Ishikawa (cell line): ENCODE data around the gene PPP3CB.

Experiments
- CEBPB ChIP-seq: IDR thresholded peaks from 2 replicates; pipeline ENCODE4 v1.6.1; 2012
- CREB1 ChIP-seq: IDR thresholded peaks from 2 replicates; pipeline ENCODE4 v1.6.1; 2012; ENCODE audit warnings: low read depth
- EGR1 ChIP-seq: IDR thresholded peaks from 2 replicates; pipeline ENCODE4 v1.6.1; 2012
- EP300 ChIP-seq: IDR thresholded peaks from 2 replicates; pipeline ENCODE4 v1.6.1; 2012; ENCODE audit warnings: borderline replicate concordance
- FOXM1 ChIP-seq: IDR thresholded peaks from 2 replicates; pipeline ENCODE4 v1.6.1; 2012; ENCODE audit warnings: low read depth, borderline replicate concordance
- NFIC ChIP-seq: IDR thresholded peaks from 2 replicates; pipeline ENCODE4 v1.6.1; 2012
- RAD21 ChIP-seq: IDR thresholded peaks from 2 replicates; pipeline ENCODE4 v1.6.1; 2012; ENCODE audit warnings: low read depth
- REST ChIP-seq: IDR thresholded peaks from 2 replicates; pipeline ENCODE4 v1.6.1; 2012; ENCODE audit warnings: low read depth, mild to moderate bottlenecking
- TAF1 ChIP-seq: IDR thresholded peaks from 2 replicates; pipeline ENCODE4 v1.6.1; 2012; ENCODE audit warnings: low read depth, mild to moderate bottlenecking
- TCF12 ChIP-seq: IDR thresholded peaks from 2 replicates; pipeline ENCODE4 v1.6.1; 2012; ENCODE audit warnings: low read depth
- TEAD4 ChIP-seq: IDR thresholded peaks from 2 replicates; pipeline ENCODE4 v1.6.1; 2012
- USF1 ChIP-seq: IDR thresholded peaks from 2 replicates; pipeline ENCODE4 v1.6.1; 2012
- YY1 ChIP-seq: IDR thresholded peaks from 2 replicates; pipeline ENCODE4 v1.6.1; 2012; ENCODE audit warnings: low read depth
- ZBTB7A ChIP-seq: IDR thresholded peaks from 2 replicates; pipeline ENCODE4 v1.6.1; 2012; ENCODE audit warnings: low read depth
- TF ChIP-seq, protein P1 (sequence below): IDR thresholded peaks from 2 replicates; pipeline ENCODE4 v1.6.1; 2012

The PPP3CB gene

DNA sequence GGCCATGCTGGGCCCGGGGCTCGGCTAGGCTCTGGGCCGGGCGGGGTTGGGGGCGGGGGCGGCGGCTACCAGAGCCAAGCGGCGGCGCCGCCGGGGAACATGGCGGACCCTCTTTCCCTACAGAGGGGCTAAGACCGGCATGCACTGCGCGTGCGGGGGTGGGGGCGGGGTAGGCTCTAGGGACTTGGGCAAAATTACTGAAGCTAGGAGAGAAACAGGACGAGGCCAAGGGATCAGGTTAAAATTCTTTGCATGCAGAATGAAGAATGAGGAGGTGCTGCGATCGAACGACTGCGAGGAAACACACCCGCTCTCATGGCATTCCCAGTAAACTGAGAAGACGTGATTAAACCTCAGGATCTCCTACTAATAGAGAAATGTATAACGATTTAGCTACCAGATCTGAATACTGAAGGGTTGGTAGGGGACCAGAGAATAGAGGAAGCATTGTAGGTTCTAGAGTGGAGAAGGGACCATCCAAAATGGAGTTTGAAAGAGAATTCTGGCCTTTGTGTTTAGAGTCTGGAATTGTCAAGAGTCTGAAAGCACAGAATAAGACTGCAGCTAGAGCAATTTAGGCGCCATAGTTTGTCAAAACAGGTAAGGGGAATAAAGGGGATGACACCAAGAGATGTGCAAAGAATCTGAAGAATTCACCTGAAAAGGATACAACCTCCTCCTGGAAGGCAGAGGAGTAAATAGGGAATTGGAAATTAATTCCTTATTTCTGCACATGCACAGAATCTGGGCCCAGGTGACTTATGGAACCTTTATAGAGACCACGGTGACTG, at the start of gene PPP3CB:
Gene PPP3CB (minus strand): TSS at position 141 of the 791 bp plus-strand sequence. CDS start 135 bp downstream, at position 6.
- TF ChIP-seq TEAD4 (peak; percentile 75), CEBPB (no peak; the same call in 1 of the 2 replicates), NFIC (peak; percentile 72; the same call in 1 of the 2 replicates), TCF12 (no peak), EGR1 (peak; percentile 99), FOXM1 (no peak), TAF1 (peak; percentile 37; the same call in 1 of the 2 replicates), RAD21 (no peak), YY1 (peak; percentile 93), EP300 (peak; percentile 59; the same call in 1 of the 2 replicates), REST (no peak), USF1 (peak; percentile 49; the same call in 1 of the 2 replicates), CREB1 (0 out of 2 replicates have a peak, but pooled peaks have one; percentile 19), ZBTB7A (peak; percentile 66; the same call in 1 of the 2 replicates)
- TF ChIP-seq, protein P1, sequence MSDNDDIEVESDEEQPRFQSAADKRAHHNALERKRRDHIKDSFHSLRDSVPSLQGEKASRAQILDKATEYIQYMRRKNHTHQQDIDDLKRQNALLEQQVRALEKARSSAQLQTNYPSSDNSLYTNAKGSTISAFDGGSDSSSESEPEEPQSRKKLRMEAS, result peak; percentile 86

- TF ChIP-seq CEBPB (no peak), REST (no peak), RAD21 (no peak), YY1 (no peak), USF1 (no peak), EGR1 (no peak), EP300 (no peak), FOXM1 (no peak), NFIC (no peak), ZBTB7A (no peak), CREB1 (no peak), TEAD4 (no peak), TCF12 (no peak), TAF1 (no peak)
- TF ChIP-seq, protein P1, result no peak
These were observed 49.5 kb upstream of the PPP3CB start for GRCh38 chr10:73545357-73545756.

DNA sequence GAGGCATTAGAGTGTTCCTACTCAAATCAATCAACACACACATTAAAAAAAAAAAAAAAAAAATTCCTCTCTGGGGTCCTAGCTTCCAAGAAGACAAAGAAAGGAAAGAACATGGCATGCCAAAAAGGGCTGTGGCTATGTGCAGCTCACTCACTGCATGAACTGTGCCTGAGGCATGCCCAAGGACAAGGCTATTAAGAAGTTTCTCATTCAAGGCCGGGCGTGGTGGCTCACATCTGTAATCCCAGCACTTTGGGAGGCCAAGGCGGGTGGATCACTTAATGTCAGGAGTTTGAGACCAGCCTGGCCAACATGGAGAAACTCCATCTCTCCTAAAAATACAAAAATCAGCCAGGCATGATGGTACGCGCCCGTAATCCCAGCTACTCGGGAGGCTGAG, 41.9 kb upstream of the PPP3CB start:
- TF ChIP-seq USF1 (no peak), EGR1 (no peak), TCF12 (no peak), YY1 (no peak), TAF1 (no peak), REST (no peak), NFIC (no peak), TEAD4 (no peak), FOXM1 (no peak), RAD21 (no peak), EP300 (no peak), ZBTB7A (no peak), CREB1 (no peak), CEBPB (no peak)
- TF ChIP-seq, protein P1, result no peak
